Upper lobe of left lung (tissue), 4 donors: ENCODE data around the gene KCNJ6.

ENCODE experiments used
- POLR2A ChIP-seq, 4 donors: fragments of 450-650 bp; IDR thresholded peaks; one replicate each; pipeline ENCODE4 v1.5.1; 2016 to 2017; ENCODE audit warnings: antibody characterized with exemption in 4 of 4, mild to moderate bottlenecking in 2 of 4
- POLR2AphosphoS5 ChIP-seq, 2 donors: sonication (generic); formaldehyde crosslinking; IDR thresholded peaks; one replicate each; pipeline ENCODE4 v1.5.1; 2017; ENCODE audit warnings: antibody characterized with exemption in 2 of 2
- TF ChIP-seq, protein P1 (sequence below), 6 experiments: fragments of 450-650 bp in 4 of 6; fragments of 200-600 bp in 2 of 6; sonication (generic) in 2 of 6; IDR thresholded peaks; one replicate each; pipeline ENCODE4 v1.5.1; 2016 to 2019; ENCODE audit warnings: antibody characterized with exemption in 6 of 6

DNA sequence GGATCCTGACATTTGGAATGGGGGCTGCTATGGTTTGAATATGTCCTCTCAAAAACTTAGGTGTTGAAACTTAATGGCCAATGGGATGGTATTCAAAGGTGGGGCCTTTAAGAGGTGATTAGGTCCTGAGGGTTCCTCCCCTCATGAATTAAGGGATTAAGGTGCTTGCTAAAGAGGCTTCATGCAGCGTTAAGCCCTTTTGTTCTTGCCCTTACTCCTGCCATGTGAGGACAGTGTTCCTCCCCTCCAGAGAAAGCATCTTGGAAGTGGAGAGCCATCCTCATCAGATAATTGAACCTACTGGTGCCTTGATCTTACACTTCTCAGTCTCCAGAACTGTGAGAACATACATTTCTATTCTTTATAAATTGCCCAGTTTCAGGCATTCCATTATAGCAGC, 146.6 kb downstream of the KCNJ6 start:
- TF ChIP-seq, protein P1, sequence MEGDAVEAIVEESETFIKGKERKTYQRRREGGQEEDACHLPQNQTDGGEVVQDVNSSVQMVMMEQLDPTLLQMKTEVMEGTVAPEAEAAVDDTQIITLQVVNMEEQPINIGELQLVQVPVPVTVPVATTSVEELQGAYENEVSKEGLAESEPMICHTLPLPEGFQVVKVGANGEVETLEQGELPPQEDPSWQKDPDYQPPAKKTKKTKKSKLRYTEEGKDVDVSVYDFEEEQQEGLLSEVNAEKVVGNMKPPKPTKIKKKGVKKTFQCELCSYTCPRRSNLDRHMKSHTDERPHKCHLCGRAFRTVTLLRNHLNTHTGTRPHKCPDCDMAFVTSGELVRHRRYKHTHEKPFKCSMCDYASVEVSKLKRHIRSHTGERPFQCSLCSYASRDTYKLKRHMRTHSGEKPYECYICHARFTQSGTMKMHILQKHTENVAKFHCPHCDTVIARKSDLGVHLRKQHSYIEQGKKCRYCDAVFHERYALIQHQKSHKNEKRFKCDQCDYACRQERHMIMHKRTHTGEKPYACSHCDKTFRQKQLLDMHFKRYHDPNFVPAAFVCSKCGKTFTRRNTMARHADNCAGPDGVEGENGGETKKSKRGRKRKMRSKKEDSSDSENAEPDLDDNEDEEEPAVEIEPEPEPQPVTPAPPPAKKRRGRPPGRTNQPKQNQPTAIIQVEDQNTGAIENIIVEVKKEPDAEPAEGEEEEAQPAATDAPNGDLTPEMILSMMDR (IDR thresholded peaks at IDR 0.05) = no peak
- TF ChIP-seq POLR2A (IDR thresholded peaks at IDR 0.05) (no peak), POLR2AphosphoS5 (IDR thresholded peaks at IDR 0.05) (no peak)
